HepG2 (cell line): ENCODE data around the gene ANKRD40. TPM values are rescaled to one million over a fixed set of nuclear protein-coding genes. Genes with fewer than 3 reads are reported as not detected.
A peak's percentile ranks its signal among the peaks of the same experiment; 100 is the strongest.

Experiments used
- ATF7 ChIP-seq, 2 experiments: fragments of 450-650 bp in 1 of 2; sonication (generic) in 1 of 2; formaldehyde crosslinking in 1 of 2; IDR thresholded peaks; 2 replicates each; pipeline versions ENCODE4 v1.4.0 to v1.6.1; 2016 to 2020; ENCODE audit warnings: antibody characterized with exemption in 1 of 2, mild to moderate bottlenecking in 1 of 2, missing genetic modification reagents in 1 of 2
- CC2D1A ChIP-seq: sonication (generic); formaldehyde crosslinking; IDR thresholded peaks from 2 replicates; pipeline ENCODE4 v1.8.1; 2023; ENCODE audit warnings: mild to moderate bottlenecking, missing genetic modification reagents
- HOXA3 ChIP-seq: sonication (generic); formaldehyde crosslinking; IDR thresholded peaks from 2 replicates; pipeline ENCODE4 v1.5.0; 2020; ENCODE audit warnings: missing genetic modification reagents
- MED13 ChIP-seq: sonication (generic); formaldehyde crosslinking; IDR thresholded peaks from 2 replicates; pipeline ENCODE4 v1.5.0; 2020; ENCODE audit warnings: missing genetic modification reagents
- MYC ChIP-seq: sonication (generic); formaldehyde crosslinking; IDR thresholded peaks from 2 replicates; pipeline ENCODE4 v1.9.0; 2021; ENCODE audit warnings: missing genetic modification reagents, borderline replicate concordance
- NAIF1 ChIP-seq: sonication (generic); formaldehyde crosslinking; IDR thresholded peaks from 2 replicates; pipeline ENCODE4 v1.5.0; 2020; ENCODE audit warnings: mild to moderate bottlenecking, missing genetic modification reagents, borderline replicate concordance
- NCOA1 ChIP-seq: sonication (generic); formaldehyde crosslinking; IDR thresholded peaks from 2 replicates; pipeline ENCODE4 v1.9.0; 2021; ENCODE audit warnings: missing genetic modification reagents
- NCOA5 ChIP-seq: sonication (generic); formaldehyde crosslinking; IDR thresholded peaks from 2 replicates; pipeline ENCODE4 v1.4.0; 2020; ENCODE audit warnings: missing genetic modification reagents
- SRF ChIP-seq: IDR thresholded peaks from 2 replicates; pipeline ENCODE4 v1.6.1; 2011; ENCODE audit warnings: mild to moderate bottlenecking, low read depth, low read length, moderate library complexity
- TCF12 ChIP-seq, 2 experiments: fragments of 450-650 bp in 1 of 2; sonication (generic) in 1 of 2; formaldehyde crosslinking in 1 of 2; IDR thresholded peaks; 2 replicates each; pipeline versions ENCODE4 v1.6.1 to v1.8.0; 2017 to 2022; ENCODE audit warnings: antibody characterized with exemption in 1 of 2, mild to moderate bottlenecking in 1 of 2, missing genetic modification reagents in 1 of 2, moderate library complexity in 1 of 2
- ZMYM3 ChIP-seq: sonication (generic); formaldehyde crosslinking; IDR thresholded peaks from 2 replicates; pipeline ENCODE4 v1.5.1; 2020; ENCODE audit warnings: mild to moderate bottlenecking, missing genetic modification reagents
- ZMYM4 ChIP-seq: sonication (generic); formaldehyde crosslinking; IDR thresholded peaks from 2 replicates; pipeline ENCODE4 v1.8.1; 2023; ENCODE audit warnings: mild to moderate bottlenecking, missing genetic modification reagents
- ZNF260 ChIP-seq: sonication (generic); formaldehyde crosslinking; IDR thresholded peaks from 2 replicates; pipeline ENCODE4 v1.4.0; 2020; ENCODE audit warnings: missing genetic modification reagents, low read depth, mild to moderate bottlenecking, borderline replicate concordance
- ZNF317 ChIP-seq: sonication (generic); formaldehyde crosslinking; IDR thresholded peaks from 2 replicates; pipeline ENCODE4 v1.5.0; 2020; ENCODE audit warnings: mild to moderate bottlenecking, missing genetic modification reagents
- ZNF562 ChIP-seq: sonication (generic); formaldehyde crosslinking; IDR thresholded peaks from 2 replicates; pipeline ENCODE4 v1.8.0; 2022; ENCODE audit warnings: missing genetic modification reagents, borderline replicate concordance
- ZNF792 ChIP-seq: IDR thresholded peaks from 2 replicates; pipeline ENCODE4 v1.6.1; 2016
- polyA plus RNA-seq, 8 experiments: library from polyadenylated mRNA; depleted of rRNA in 3 of 8; stranded (reverse) in 7 of 8; unstranded in 1 of 8; fragments of >200 nt; fragmentation: Illumina TruSeq in 4 of 8; extraction: Trizol in 4 of 8; gene quantifications; 2 replicates each; pipeline versions ENCODE4 v1.2.1 to v1.2.3, GENCODE V29; 2011 to 2016; ENCODE audit warnings: low read depth in 4 of 8, missing spikeins in 1 of 8, mixed read lengths in 1 of 8; ENCODE audit not compliant: insufficient read depth in 1 of 8
- total RNA-seq, 5 experiments: library from RNA; depleted of rRNA; stranded (reverse); fragments of >200 nt; fragmentation: Illumina TruSeq; extraction: Trizol; gene quantifications; 2 replicates each; pipeline ENCODE4 v1.2.3, GENCODE V29; 2016; ENCODE audit warnings: low read depth in 1 of 5
- TF ChIP-seq, protein P1 (sequence below): sonication (generic); formaldehyde crosslinking; IDR thresholded peaks from 2 replicates; pipeline ENCODE4 v1.9.0; 2021; ENCODE audit warnings: missing genetic modification reagents, borderline replicate concordance
- TF ChIP-seq, protein P2 (sequence below): sonication (generic); formaldehyde crosslinking; IDR thresholded peaks from 2 replicates; pipeline ENCODE4 v1.8.1; 2022; ENCODE audit warnings: mild to moderate bottlenecking, missing genetic modification reagents

The ANKRD40 gene
- total and polyA plus RNA-seq, 2 of the 13 experiments (the other 11 are each of a cell fraction or from before 2014, with no cell fraction given), result 35.0 to 46.4 TPM

- TF ChIP-seq TCF12 (IDR thresholded peaks at IDR 0.05) (no peak), TCF12 (CRISPR knock-in tag; IDR thresholded peaks at IDR 0.05) (0 out of 2 replicates have a peak, but pooled peaks have one; percentile 51), ZNF260 (CRISPR knock-in tag) (no peak), CC2D1A (CRISPR knock-in tag) (no peak), NAIF1 (no peak), HOXA3 (CRISPR knock-in tag) (0 out of 2 replicates have a peak, but pooled peaks have one; percentile 18), NCOA1 (CRISPR knock-in tag) (no peak), ZNF317 (no peak), ZMYM4 (CRISPR knock-in tag) (no peak), ZNF562 (CRISPR knock-in tag) (no peak), NCOA5 (CRISPR knock-in tag) (no peak), MED13 (CRISPR knock-in tag) (no peak), SRF (no peak), ZNF792 (no peak), ATF7 (IDR thresholded peaks at IDR 0.05) (no peak), ATF7 (CRISPR knock-in tag; IDR thresholded peaks at IDR 0.05) (no peak), MYC (CRISPR knock-in tag) (0 out of 2 replicates have a peak, but pooled peaks have one; percentile 16), ZMYM3 (CRISPR knock-in tag) (peak; percentile 8; the same call in 1 of the 2 replicates)
- TF ChIP-seq, protein P1, sequence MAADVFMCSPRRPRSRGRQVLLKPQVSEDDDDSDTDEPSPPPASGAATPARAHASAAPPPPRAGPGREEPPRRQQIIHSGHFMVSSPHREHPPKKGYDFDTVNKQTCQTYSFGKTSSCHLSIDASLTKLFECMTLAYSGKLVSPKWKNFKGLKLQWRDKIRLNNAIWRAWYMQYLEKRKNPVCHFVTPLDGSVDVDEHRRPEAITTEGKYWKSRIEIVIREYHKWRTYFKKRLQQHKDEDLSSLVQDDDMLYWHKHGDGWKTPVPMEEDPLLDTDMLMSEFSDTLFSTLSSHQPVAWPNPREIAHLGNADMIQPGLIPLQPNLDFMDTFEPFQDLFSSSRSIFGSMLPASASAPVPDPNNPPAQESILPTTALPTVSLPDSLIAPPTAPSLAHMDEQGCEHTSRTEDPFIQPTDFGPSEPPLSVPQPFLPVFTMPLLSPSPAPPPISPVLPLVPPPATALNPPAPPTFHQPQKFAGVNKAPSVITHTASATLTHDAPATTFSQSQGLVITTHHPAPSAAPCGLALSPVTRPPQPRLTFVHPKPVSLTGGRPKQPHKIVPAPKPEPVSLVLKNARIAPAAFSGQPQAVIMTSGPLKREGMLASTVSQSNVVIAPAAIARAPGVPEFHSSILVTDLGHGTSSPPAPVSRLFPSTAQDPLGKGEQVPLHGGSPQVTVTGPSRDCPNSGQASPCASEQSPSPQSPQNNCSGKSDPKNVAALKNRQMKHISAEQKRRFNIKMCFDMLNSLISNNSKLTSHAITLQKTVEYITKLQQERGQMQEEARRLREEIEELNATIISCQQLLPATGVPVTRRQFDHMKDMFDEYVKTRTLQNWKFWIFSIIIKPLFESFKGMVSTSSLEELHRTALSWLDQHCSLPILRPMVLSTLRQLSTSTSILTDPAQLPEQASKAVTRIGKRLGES (CRISPR knock-in tag), result no peak
- TF ChIP-seq, protein P2, sequence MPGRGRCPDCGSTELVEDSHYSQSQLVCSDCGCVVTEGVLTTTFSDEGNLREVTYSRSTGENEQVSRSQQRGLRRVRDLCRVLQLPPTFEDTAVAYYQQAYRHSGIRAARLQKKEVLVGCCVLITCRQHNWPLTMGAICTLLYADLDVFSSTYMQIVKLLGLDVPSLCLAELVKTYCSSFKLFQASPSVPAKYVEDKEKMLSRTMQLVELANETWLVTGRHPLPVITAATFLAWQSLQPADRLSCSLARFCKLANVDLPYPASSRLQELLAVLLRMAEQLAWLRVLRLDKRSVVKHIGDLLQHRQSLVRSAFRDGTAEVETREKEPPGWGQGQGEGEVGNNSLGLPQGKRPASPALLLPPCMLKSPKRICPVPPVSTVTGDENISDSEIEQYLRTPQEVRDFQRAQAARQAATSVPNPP (CRISPR knock-in tag), result no peak
Measured at GRCh38 chr17:50667259-50668024, 40.3 kb downstream of the ANKRD40 start (continued).
